SK-N-SH (cell line): ENCODE data around the gene CHRNB2. TPM values are rescaled to one million over a fixed set of nuclear protein-coding genes. Genes with fewer than 3 reads are reported as not detected.

Experiments used
- CTCF ChIA-PET: fragments of 300-600, 350-600 bp; formaldehyde crosslinking; extraction: SDS; loops from one replicate; lab custom pipeline; 2021; lab: Yijun Ruan, JAX
- POLR2A ChIA-PET: fragments of 350-600 bp; sonication (Branson Sonifier 250); formaldehyde crosslinking; extraction: SDS; loops from one replicate; lab custom pipeline; 2020; ENCODE audit warnings: antibody characterized with exemption, inconsistent platforms; lab: Yijun Ruan, JAX
- DNase-seq: peaks from one replicate; pipeline ENCODE4 v3.0.0; 2012
- H2AFZ ChIP-seq: fragments of 200-600 bp; sonication (generic); 2 replicates; pipeline ENCODE4 v1.8.1; 2016; ENCODE audit warnings: antibody characterized with exemption, mild to moderate bottlenecking, low read depth
- H3F3A ChIP-seq: fragments of 200-600 bp; sonication (generic); replicated peaks from 2 replicates; pipeline ENCODE3; 2016; ENCODE audit warnings: antibody characterized with exemption, mild to moderate bottlenecking; ENCODE audit not compliant: insufficient read depth
- H3K27ac ChIP-seq, 2 experiments: fragments of 200-500 bp in 1 of 2; fragments of 200-600 bp in 1 of 2; sonication (Bioruptor generic) in 1 of 2; sonication (generic), shearing (Covaris generic) in 1 of 2; 2 replicates each; pipeline versions ENCODE4 v1.5.1 to v1.6.1; 2014 to 2016; ENCODE audit warnings: low read depth in 2 of 2, inconsistent platforms in 1 of 2, low read length in 1 of 2, mild to moderate bottlenecking in 1 of 2, mixed read lengths in 1 of 2
- H3K27me3 ChIP-seq: fragments of 200-600 bp; sonication (generic), shearing (Covaris generic); 2 replicates; pipeline ENCODE4 v1.6.1; 2016; ENCODE audit warnings: mixed run types; ENCODE audit not compliant: insufficient read depth
- H3K36me3 ChIP-seq, 2 experiments: fragments of 200-500 bp in 1 of 2; fragments of 200-600 bp in 1 of 2; sonication (Bioruptor generic) in 1 of 2; sonication (generic) in 1 of 2; replicated peaks in 1 of 2; 2 replicates each; pipeline versions ENCODE3 to v1.5.1; 2014 to 2016; ENCODE audit warnings: low read length in 1 of 2, mild to moderate bottlenecking in 1 of 2; ENCODE audit not compliant: insufficient read depth in 2 of 2, control insufficient read depth in 1 of 2
- H3K4me1 ChIP-seq, 2 experiments: fragments of 200-500 bp in 1 of 2; fragments of 200-600 bp in 1 of 2; sonication (Bioruptor generic) in 1 of 2; sonication (generic), shearing (Covaris generic) in 1 of 2; 2 replicates each; pipeline versions ENCODE4 v1.5.1 to v1.6.1; 2014 to 2016; ENCODE audit warnings: low read depth in 1 of 2, low read length in 1 of 2, mixed run types in 1 of 2; ENCODE audit not compliant: insufficient read depth in 2 of 2, control insufficient read depth in 1 of 2
- H3K4me2 ChIP-seq: fragments of 200-600 bp; sonication (generic), shearing (Covaris generic); 2 replicates; pipeline ENCODE4 v1.6.1; 2017; ENCODE audit warnings: mixed run types
- H3K4me3 ChIP-seq, 2 experiments: fragments of 200-500 bp in 1 of 2; fragments of 200-600 bp in 1 of 2; sonication (Bioruptor generic) in 1 of 2; sonication (generic), shearing (Covaris generic) in 1 of 2; 2 replicates each; pipeline versions ENCODE4 v1.5.1 to v1.8.1; 2014 to 2016; ENCODE audit warnings: low read depth in 2 of 2, inconsistent platforms in 1 of 2, low read length in 1 of 2, mild to moderate bottlenecking in 1 of 2, mixed read lengths in 1 of 2, moderate library complexity in 1 of 2
- H3K79me2 ChIP-seq: fragments of 200-600 bp; sonication (generic); 2 replicates; pipeline ENCODE4 v1.8.1; 2017; ENCODE audit warnings: mild to moderate bottlenecking; ENCODE audit not compliant: insufficient read depth
- H3K9ac ChIP-seq: fragments of 200-600 bp; sonication (generic); 2 replicates; pipeline ENCODE4 v1.6.1; 2017; ENCODE audit warnings: mixed run types
- H3K9me2 ChIP-seq: fragments of 200-600 bp; sonication (generic); 2 replicates; pipeline ENCODE4 v1.6.1; 2017; ENCODE audit warnings: mixed run types
- H3K9me3 ChIP-seq: fragments of 200-600 bp; sonication (generic); 2 replicates; pipeline ENCODE4 v1.6.1; 2017; ENCODE audit warnings: mixed run types, mild to moderate bottlenecking, moderate library complexity
- H4K20me1 ChIP-seq: fragments of 200-600 bp; sonication (generic); 2 replicates; pipeline ENCODE4 v1.6.1; 2017; ENCODE audit warnings: mild to moderate bottlenecking, mixed run types; ENCODE audit not compliant: insufficient read depth
- ELF1 ChIP-seq: IDR thresholded peaks from 2 replicates; pipeline ENCODE4 v1.4.0; 2012
- EP300 ChIP-seq, 2 experiments: IDR thresholded peaks; 2 replicates each; pipeline versions ENCODE4 v1.4.0 to v1.6.1; 2012; ENCODE audit warnings: borderline replicate concordance in 1 of 2, low read depth in 1 of 2, low read length in 1 of 2
- EZH2phosphoT487 ChIP-seq: fragments of 200-600 bp; sonication (generic); IDR thresholded peaks from 2 replicates; pipeline ENCODE4 v1.6.1; 2017; ENCODE audit warnings: low read depth, mixed run types, mild to moderate bottlenecking, antibody characterized with exemption, moderate library complexity, borderline replicate concordance
- FOSL2 ChIP-seq: IDR thresholded peaks from 2 replicates; pipeline ENCODE4 v1.4.0; 2012; ENCODE audit warnings: low read depth, mild to moderate bottlenecking, moderate library complexity, borderline replicate concordance
- FOXJ3 ChIP-seq: sonication (generic); formaldehyde crosslinking; IDR thresholded peaks from 2 replicates; pipeline ENCODE4 v1.5.1; 2020; ENCODE audit warnings: mild to moderate bottlenecking, missing genetic modification reagents
- FOXM1 ChIP-seq: IDR thresholded peaks from 2 replicates; pipeline ENCODE4 v1.4.0; 2012; ENCODE audit warnings: low read depth, mild to moderate bottlenecking
- JUND ChIP-seq: IDR thresholded peaks from 2 replicates; pipeline ENCODE4 v1.4.0; 2012
- MAX ChIP-seq: IDR thresholded peaks from 2 replicates; pipeline ENCODE4 v1.4.0; 2012; ENCODE audit warnings: low read depth
- MEF2A ChIP-seq: IDR thresholded peaks from 2 replicates; pipeline ENCODE4 v1.4.0; 2012; ENCODE audit warnings: low read depth, borderline replicate concordance
- NFIC ChIP-seq: IDR thresholded peaks from 2 replicates; pipeline ENCODE4 v1.4.0; 2012; ENCODE audit warnings: borderline replicate concordance
- PBX3 ChIP-seq: IDR thresholded peaks from 2 replicates; pipeline ENCODE4; 2012
- POLR2AphosphoS5 ChIP-seq: IDR thresholded peaks from 2 replicates; pipeline ENCODE4 v1.6.1; 2012; ENCODE audit warnings: low read depth, low read length
- RFX5 ChIP-seq: IDR thresholded peaks from 2 replicates; pipeline ENCODE4 v1.6.1; 2012; ENCODE audit warnings: mild to moderate bottlenecking, improper control_type of control experiment, low read length
- RXRA ChIP-seq: IDR thresholded peaks from 2 replicates; pipeline ENCODE4 v1.4.0; 2012; ENCODE audit warnings: low read depth, mild to moderate bottlenecking, borderline replicate concordance
- SIN3A ChIP-seq: IDR thresholded peaks from 2 replicates; pipeline ENCODE4 v1.6.1; 2012; ENCODE audit warnings: low read depth, mild to moderate bottlenecking, low read length, moderate library complexity, borderline replicate concordance
- TCF12 ChIP-seq: IDR thresholded peaks from 2 replicates; pipeline ENCODE4 v1.4.0; 2012
- TEAD4 ChIP-seq: IDR thresholded peaks from 2 replicates; pipeline ENCODE4 v1.4.0; 2012; ENCODE audit warnings: mild to moderate bottlenecking, borderline replicate concordance; ENCODE audit not compliant: insufficient read depth
- USF1 ChIP-seq: IDR thresholded peaks from 2 replicates; pipeline ENCODE4 v1.4.0; 2012; ENCODE audit warnings: low read depth, borderline replicate concordance
- USF2 ChIP-seq: fragments of 150-350 bp; IDR thresholded peaks from 2 replicates; pipeline ENCODE4 v1.6.1; 2017; ENCODE audit warnings: antibody characterized with exemption, low read length, low read depth, borderline replicate concordance
- YY1 ChIP-seq: IDR thresholded peaks from 2 replicates; pipeline ENCODE4 v1.4.0; 2012; ENCODE audit warnings: low read depth, mild to moderate bottlenecking
- ZBTB33 ChIP-seq: IDR thresholded peaks from 2 replicates; pipeline ENCODE4 v1.4.0; 2012; ENCODE audit warnings: low read depth, borderline replicate concordance
- WGBS: methylation state at CpG from one replicate; pipeline ENCODE4 v1.1.6; 2017; ENCODE audit warnings: low lambda C conversion rate; 5-methylcytosine and 5-hydroxymethylcytosine counted together
- polyA plus RNA-seq, 3 experiments: library from polyadenylated mRNA; depleted of rRNA; stranded (reverse); fragments of >200 nt; gene quantifications; 2 replicates each; pipeline ENCODE4 v1.2.3, GENCODE V29; 2012

The CHRNB2 gene
- polyA plus RNA-seq, 1 of the 3 experiments (the other 2 are of a cell fraction): 0.64 TPM

- POLR2A ChIA-PET: interaction anchor here (1.5 kb wide), 1 partner anchor 23 kb away, joined by 5 read pairs; no protein-coding TSS in a partner anchor
- Histone ChIP-seq H3K4me3 (no peak overlapping the region), H4K20me1 (peaks cover 90% of the 10 kb centered on the region), H3K36me3 (peaks cover 24 to 46% of the 10 kb centered on the region in 2 experiments), H3K9ac (no peak overlapping the region), H3K4me1 (peaks cover 3 to 5% of the 10 kb centered on the region in 2 experiments; a peak in 3 of 4 replicates), H3K27me3 (no peaks in the 10 kb centered on the region), H3K27ac (no peak overlapping the region), H2AFZ (no peak overlapping the region), H3F3A (peaks cover 12% of the 10 kb centered on the region), H3K9me3 (no peaks in the 10 kb centered on the region), H3K9me2 (no peaks in the 10 kb centered on the region), H3K79me2 (peaks cover 98% of the 10 kb centered on the region), H3K4me2 (no peak overlapping the region)
- CTCF ChIA-PET: interaction anchor here (2.3 kb wide), 1 partner anchor 44 kb away, joined by 10 read pairs; no protein-coding TSS in a partner anchor
- no peak for DNase-seq
- TF ChIP-seq FOXJ3 (CRISPR knock-in tag): no peak
- TF ChIP-seq FOXM1: no peak
- no peak for TF ChIP-seq RFX5
- no peak for TF ChIP-seq POLR2AphosphoS5
- TF ChIP-seq EP300 (IDR thresholded peaks at IDR 0.05; ENCODE audit: borderline replicate concordance in 1 of 2, low read depth in 1 of 2, low read length in 1 of 2): no peak
- no peak for TF ChIP-seq MEF2A
- TF ChIP-seq ZBTB33: no peak
- no peak for TF ChIP-seq JUND
- no peak for TF ChIP-seq NFIC
- TF ChIP-seq YY1: no peak
- no peak for TF ChIP-seq TEAD4
- 95% methylated on average over 2 of the region's 2 CpGs for WGBS
These were observed 35.7 kb downstream of the CHRNB2 start for GRCh38 chr1:154603317-154603716.

GRCh38 chr1:154605534-154605933 is 38.0 kb downstream of the CHRNB2 start:
- ChIA-PET CTCF (interaction anchor here (0.6 to 2.3 kb wide), 7 partner anchors 10 to 338 kb away, joined by 3 to 10 read pairs (median 3); no protein-coding TSS in a partner anchor), POLR2A (interaction anchor here (1.2 kb wide), 1 partner anchor 125 kb away, joined by 6 read pairs; no protein-coding TSS in a partner anchor)
- H3K27me3 ChIP-seq: no peaks in the 10 kb centered on the region
- no peak overlapping the region for H3K4me2 ChIP-seq
- H3F3A ChIP-seq: peaks cover 21% of the 10 kb centered on the region
- peaks cover 11 to 14% of the 10 kb centered on the region in 2 experiments for H3K4me1 ChIP-seq
- no peak overlapping the region for H3K4me3 ChIP-seq
- DNase-seq: no peak
- WGBS: 100% methylated on average over 2 of the region's 2 CpGs
- H3K27ac ChIP-seq: no peak overlapping the region
- peaks cover 94% of the 10 kb centered on the region for H3K79me2 ChIP-seq
- no peak overlapping the region for H2AFZ ChIP-seq
- H3K9me3 ChIP-seq: no peaks in the 10 kb centered on the region
- H3K9me2 ChIP-seq: no peaks in the 10 kb centered on the region
- H4K20me1 ChIP-seq: peaks cover 68% of the 10 kb centered on the region
- H3K36me3 ChIP-seq: peaks cover 22 to 35% of the 10 kb centered on the region in 2 experiments
- no peak overlapping the region for H3K9ac ChIP-seq
- TF ChIP-seq EZH2phosphoT487 (no peak), FOSL2 (no peak), TCF12 (no peak), RXRA (no peak), MAX (no peak), NFIC (no peak), TEAD4 (no peak), USF2 (no peak), SIN3A (no peak), PBX3 (no peak), USF1 (no peak), ELF1 (no peak)
